Epithelial cell of proximal tubule (primary cell): Measurements from ENCODE around the gene EFCC1. TPM values are rescaled to one million over a fixed set of nuclear protein-coding genes. Genes with fewer than 3 reads are reported as not detected.
"Not testable (repeated sequence)": the region's sequence is repeated elsewhere in the genome, so short reads cannot be mapped to it uniquely, and the experiment has no call there.

ENCODE experiments used
- DNase-seq: peaks from one replicate; pipeline ENCODE4 v3.0.0-alpha.2; 2011; ENCODE audit warnings: low read depth
- H3K4me3 ChIP-seq: 2 replicates; pipeline ENCODE4 v1.5.1; 2011; ENCODE audit warnings: low read depth, mild to moderate bottlenecking, low read length
- CTCF ChIP-seq: conservative IDR thresholded peaks from 2 replicates; pipeline ENCODE4 v1.5.1; 2012; ENCODE audit warnings: low read depth, mild to moderate bottlenecking, low read length
- total RNA-seq: library from RNA; depleted of rRNA; stranded (reverse); fragments of >200 nt; gene quantifications from 2 replicates; pipeline ENCODE4 v1.2.3, GENCODE V29; 2015

EFCC1 gene
- total RNA-seq, 1 donor from 2014 or later, result not detected

- DNase-seq, result no peak
- no peak for TF ChIP-seq CTCF
- no peak overlapping the region for H3K4me3 ChIP-seq
Observed at GRCh38 chr3:129084501-129084900, 83.4 kb downstream of the EFCC1 start.

GRCh38 chr3:129085165-129085715 lies 84.1 kb downstream of the EFCC1 start:
- no peak for DNase-seq
- TF ChIP-seq CTCF, result no peak
- no peak overlapping the region for H3K4me3 ChIP-seq

GRCh38 chr3:129085818-129086217 lies 84.7 kb downstream of the EFCC1 start:
- DNase-seq, result no peak
- TF ChIP-seq CTCF, result no peak
- H3K4me3 ChIP-seq, result no peak overlapping the region

GRCh38 chr3:129087138-129087702 lies 86.1 kb downstream of the EFCC1 start:
- no peak for DNase-seq
- H3K4me3 ChIP-seq, result no peak overlapping the region
- TF ChIP-seq CTCF, result no peak

- not testable (repeated sequence) for DNase-seq, H3K4me3 ChIP-seq
Observed at GRCh38 chr3:129087904-129088303, 86.8 kb downstream of the EFCC1 start.

GRCh38 chr3:129088312-129088711 lies 87.2 kb downstream of the EFCC1 start:
- H3K4me3 ChIP-seq, DNase-seq: not testable (repeated sequence)

Other genes with a start within 250 kb of the EFCC1 start
- 42.8 and 44.6 TPM in 2 replicates for gene ACAD9, start 121.7 kb upstream of the EFCC1 start, total RNA-seq
- gene CFAP92, start 7.2 kb upstream of the EFCC1 start, total RNA-seq, result not detected in 2 replicates
- gene GP9, start 59.5 kb downstream of the EFCC1 start, total RNA-seq, result not detected in 2 replicates
- 14.5 and 22.4 TPM in 2 replicates for gene RAB43, start 120.5 kb downstream of the EFCC1 start, total RNA-seq
- gene ISY1, start 159.8 kb downstream of the EFCC1 start, total RNA-seq, result 7.8 and 33.1 TPM in 2 replicates
- 292 and 372 TPM in 2 replicates for gene CNBP, start 182.6 kb downstream of the EFCC1 start, total RNA-seq
- 123 and 124 TPM in 2 replicates for gene COPG1, start 248.3 kb downstream of the EFCC1 start, total RNA-seq